NCI-H2196 (cell line): Measurements from ENCODE around the gene GAB2.

Source experiments
- DNase-seq: peaks from one replicate; lab custom pipeline; 2025; ENCODE audit not compliant: unreplicated experiment; lab: John Stamatoyannopoulos, UW

Gene GAB2

GRCh38 chr11:78346799-78347198 lies 70.8 kb downstream of the GAB2 start:
- no peak for DNase-seq

- no peak for DNase-seq
These were observed 72.2 kb downstream of the GAB2 start for GRCh38 chr11:78345450-78345849.

GRCh38 chr11:78344676-78345075 lies 72.9 kb downstream of the GAB2 start:
- no peak for DNase-seq

- no peak for DNase-seq
These were observed 73.5 kb downstream of the GAB2 start for GRCh38 chr11:78344094-78344493.

- no peak for DNase-seq
These were observed 74.3 kb downstream of the GAB2 start for GRCh38 chr11:78343303-78343702.

- no peak for DNase-seq
These were observed 75.8 kb downstream of the GAB2 start for GRCh38 chr11:78341841-78342240.

- no peak for DNase-seq
These were observed 77.1 kb downstream of the GAB2 start for GRCh38 chr11:78340530-78340929.

GRCh38 chr11:78339945-78340344 lies 77.7 kb downstream of the GAB2 start:
- DNase-seq, result no peak

- no peak for DNase-seq
These were observed 78.1 kb downstream of the GAB2 start for GRCh38 chr11:78339483-78339882.

GRCh38 chr11:78338702-78339101 lies 78.9 kb downstream of the GAB2 start:
- no peak for DNase-seq

- DNase-seq, result peak; percentile 24
These were observed 79.5 kb downstream of the GAB2 start for GRCh38 chr11:78338138-78338537.

- no peak for DNase-seq
These were observed 80.1 kb downstream of the GAB2 start for GRCh38 chr11:78337554-78337924.

GRCh38 chr11:78336877-78337553 lies 80.6 kb downstream of the GAB2 start:
- DNase-seq, result no peak

GRCh38 chr11:78334109-78334508 lies 83.5 kb downstream of the GAB2 start:
- no peak for DNase-seq

- DNase-seq, result no peak
These were observed 84.7 kb downstream of the GAB2 start for GRCh38 chr11:78332872-78333271.

GRCh38 chr11:78332174-78332866 lies 85.3 kb downstream of the GAB2 start:
- no peak for DNase-seq

- no peak for DNase-seq
These were observed 85.9 kb downstream of the GAB2 start for GRCh38 chr11:78331711-78332110.

- DNase-seq, result no peak
These were observed 87.3 kb downstream of the GAB2 start for GRCh38 chr11:78330361-78330760.

- no peak for DNase-seq
These were observed 89.7 kb downstream of the GAB2 start for GRCh38 chr11:78327945-78328344.

- no peak for DNase-seq
These were observed 92.3 kb downstream of the GAB2 start for GRCh38 chr11:78325274-78325781.

- no peak for DNase-seq
These were observed 94.3 kb downstream of the GAB2 start for GRCh38 chr11:78323363-78323762.

GRCh38 chr11:78319453-78319955 lies 98.1 kb downstream of the GAB2 start:
- DNase-seq, result no peak
